Tibial artery (tissue), 4 donors: ENCODE results near the gene PSMA3.
A peak's percentile ranks its signal among the peaks of the same experiment; 100 is the strongest.

Experiments used
- DNase-seq, 2 donors: peaks; one replicate each; pipeline ENCODE4 v3.0.0-alpha.2; 2019
- H3K27ac ChIP-seq, 2 donors: fragments of 200-600 bp; sonication (generic) in 1 of 2; 1 replicate in 1 of 2; 2 replicates in 1 of 2; pipeline ENCODE4 v1.5.1; 2018 to 2019; ENCODE audit warnings: mild to moderate bottlenecking in 1 of 2
- H3K27me3 ChIP-seq, 2 donors: fragments of 200-600 bp; sonication (generic) in 1 of 2; one replicate each; pipeline versions ENCODE4 v1.5.1 to v1.6.0; 2016 to 2019
- H3K36me3 ChIP-seq, 3 donors: fragments of 200-600 bp; sonication (generic) in 2 of 3; one replicate each; pipeline ENCODE4 v1.5.1; 2016 to 2019; ENCODE audit warnings: mild to moderate bottlenecking in 2 of 3
- H3K4me1 ChIP-seq, 4 donors: fragments of 200-600 bp; sonication (generic) in 2 of 4; 1 replicate in 3 of 4; 2 replicates in 1 of 4; pipeline ENCODE4 v1.5.1; 2016 to 2019
- H3K4me3 ChIP-seq, 2 donors: fragments of 200-600 bp; sonication (generic) in 1 of 2; 1 replicate in 1 of 2; 2 replicates in 1 of 2; pipeline ENCODE4 v1.5.1; 2018 to 2019; ENCODE audit warnings: mild to moderate bottlenecking in 2 of 2
- H3K9me3 ChIP-seq, 3 donors: fragments of 200-600 bp; sonication (generic) in 1 of 3; one replicate each; pipeline ENCODE4 v1.5.1; 2016 to 2019
- CTCF ChIP-seq, 2 experiments: fragments of 200-600 bp in 1 of 2; fragments of 450-650 bp in 1 of 2; IDR thresholded peaks; one replicate each; pipeline ENCODE4 v1.5.1; 2017 to 2019; ENCODE audit warnings: antibody characterized with exemption in 2 of 2, mild to moderate bottlenecking in 1 of 2, moderate library complexity in 1 of 2
- intact Hi-C: fragments of 100-400 bp; cut with DNase I; formaldehyde crosslinking; loops from one replicate; pipeline ENCODE4 v1.15.0; 2023; ENCODE audit warnings: low total_unique reads

PSMA3 gene

DNA sequence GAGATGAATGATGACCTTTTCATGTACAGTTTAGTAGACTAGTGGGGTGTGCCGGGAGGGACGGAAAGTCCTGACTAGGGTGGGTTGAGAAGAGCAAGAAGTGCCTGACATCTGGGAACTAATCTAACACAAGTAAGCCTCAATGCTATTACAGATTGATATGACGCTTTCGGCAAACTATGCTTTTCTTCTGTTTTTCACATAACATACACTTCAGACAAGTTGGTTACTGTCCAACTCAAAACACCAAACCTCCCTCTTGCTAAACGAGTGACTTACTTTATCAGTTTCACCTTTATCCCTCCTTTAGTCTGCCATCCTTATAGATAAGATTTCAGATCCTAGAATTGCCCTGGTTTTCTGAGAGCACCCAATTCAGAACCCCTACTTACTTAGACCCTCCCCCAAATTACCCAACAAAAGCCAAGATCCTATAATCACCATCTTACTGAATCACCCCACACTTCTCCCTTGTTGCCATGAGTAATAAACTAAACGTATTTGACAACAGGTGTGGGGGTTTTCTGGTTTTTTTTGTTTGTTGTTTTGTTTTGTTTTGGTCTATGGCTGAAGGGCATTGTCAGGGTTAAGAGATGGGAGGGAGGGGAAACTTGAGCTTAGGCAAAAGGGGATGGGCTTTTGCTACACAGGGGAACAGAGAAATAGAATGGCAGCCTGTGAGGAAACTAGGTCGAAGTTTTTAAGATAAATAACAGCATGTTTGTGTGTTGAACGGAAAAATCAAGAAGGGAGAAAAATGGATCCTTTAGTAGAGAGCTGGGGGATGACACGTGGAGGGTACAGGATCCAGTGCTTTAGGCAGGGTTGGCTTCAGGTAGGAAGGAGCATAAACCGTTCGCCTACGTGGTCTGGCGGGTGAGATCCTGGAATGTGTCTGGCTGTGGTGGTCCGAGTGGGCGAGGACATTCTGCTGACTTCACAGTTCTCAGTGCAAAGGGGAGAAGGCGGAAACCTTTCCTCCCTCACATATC, 6.1 kb upstream of the PSMA3 start:
- intact Hi-C loops, result no loop called here
- peak overlapping the region; percentile 76 to 85 for H3K27ac ChIP-seq
- no peak for TF ChIP-seq CTCF (IDR thresholded peaks at IDR 0.05)
- no peaks in the 10 kb centered on the region for H3K9me3 ChIP-seq
- peak in 1 of 2 donors; percentile 42 for DNase-seq
- H3K4me1 ChIP-seq, result peaks cover 0 to 12% (median 2%) of the 10 kb centered on the region in 4 donors
- no peaks in the 10 kb centered on the region for H3K27me3 ChIP-seq
- H3K4me3 ChIP-seq, result peak overlapping the region; percentile 56 to 59
- peaks cover 0 to 15% (median 4%) of the 10 kb centered on the region in 3 donors for H3K36me3 ChIP-seq

DNA sequence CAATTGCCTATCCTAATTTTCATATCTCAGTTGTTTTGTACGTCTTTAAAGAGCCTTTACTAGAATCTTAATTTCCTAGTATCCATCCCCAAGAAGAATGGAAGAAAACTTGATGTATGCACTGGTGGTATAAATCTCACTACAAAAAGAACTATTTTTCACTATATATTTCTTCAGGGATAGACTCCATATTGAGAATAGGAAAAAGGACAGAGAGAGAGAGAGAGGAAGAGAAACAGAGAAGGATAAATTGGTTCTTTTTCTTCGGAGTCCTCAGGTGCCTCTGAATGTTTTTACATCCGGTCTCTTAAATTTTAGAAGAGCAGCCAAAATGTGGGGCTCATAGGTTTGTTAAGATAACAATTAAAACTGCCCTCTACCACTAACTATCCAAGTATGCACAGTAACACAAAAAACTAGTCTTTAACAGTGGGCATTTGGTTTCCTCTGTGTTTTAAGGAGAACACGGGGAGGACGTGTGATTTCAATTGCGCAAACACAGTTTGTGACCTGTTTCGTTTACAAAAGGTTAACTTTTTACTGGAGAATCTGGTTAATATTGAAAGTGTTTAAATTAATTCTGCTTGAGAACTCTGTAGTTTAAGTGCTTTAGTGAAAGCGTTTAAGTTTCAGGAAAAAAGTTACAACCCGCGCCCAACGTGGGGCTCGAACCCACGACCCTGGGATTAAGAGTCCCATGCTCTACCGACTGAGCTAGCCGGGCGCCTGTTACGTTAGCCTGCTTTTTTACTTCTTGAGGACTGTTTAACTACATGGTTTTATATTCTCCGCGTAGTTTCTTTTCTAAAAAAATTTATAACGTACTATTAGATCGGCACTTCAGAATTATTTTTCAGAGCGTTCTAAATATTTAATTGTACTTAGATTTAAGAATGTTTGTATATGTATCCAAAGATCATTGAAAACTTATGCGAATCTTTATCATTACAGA, 5.1 kb upstream of the PSMA3 start:
- peak overlapping the region; percentile 56 to 59 for H3K4me3 ChIP-seq
- H3K27me3 ChIP-seq, result no peaks in the 10 kb centered on the region
- peak overlapping the region; percentile 76 to 85 for H3K27ac ChIP-seq
- H3K36me3 ChIP-seq, result peaks cover 0 to 6% (median 3%) of the 10 kb centered on the region in 3 donors
- peaks cover 0 to 15% (median 2%) of the 10 kb centered on the region in 4 donors for H3K4me1 ChIP-seq
- H3K9me3 ChIP-seq, result no peaks in the 10 kb centered on the region
- intact Hi-C loops, result loop anchor here (5.0 kb wide), 1 partner anchor 58 kb away; the partner anchor contains the start of gene ARID4A
- peak; percentile 65 to 78 for DNase-seq
- TF ChIP-seq CTCF (IDR thresholded peaks at IDR 0.05), result no peak

DNA sequence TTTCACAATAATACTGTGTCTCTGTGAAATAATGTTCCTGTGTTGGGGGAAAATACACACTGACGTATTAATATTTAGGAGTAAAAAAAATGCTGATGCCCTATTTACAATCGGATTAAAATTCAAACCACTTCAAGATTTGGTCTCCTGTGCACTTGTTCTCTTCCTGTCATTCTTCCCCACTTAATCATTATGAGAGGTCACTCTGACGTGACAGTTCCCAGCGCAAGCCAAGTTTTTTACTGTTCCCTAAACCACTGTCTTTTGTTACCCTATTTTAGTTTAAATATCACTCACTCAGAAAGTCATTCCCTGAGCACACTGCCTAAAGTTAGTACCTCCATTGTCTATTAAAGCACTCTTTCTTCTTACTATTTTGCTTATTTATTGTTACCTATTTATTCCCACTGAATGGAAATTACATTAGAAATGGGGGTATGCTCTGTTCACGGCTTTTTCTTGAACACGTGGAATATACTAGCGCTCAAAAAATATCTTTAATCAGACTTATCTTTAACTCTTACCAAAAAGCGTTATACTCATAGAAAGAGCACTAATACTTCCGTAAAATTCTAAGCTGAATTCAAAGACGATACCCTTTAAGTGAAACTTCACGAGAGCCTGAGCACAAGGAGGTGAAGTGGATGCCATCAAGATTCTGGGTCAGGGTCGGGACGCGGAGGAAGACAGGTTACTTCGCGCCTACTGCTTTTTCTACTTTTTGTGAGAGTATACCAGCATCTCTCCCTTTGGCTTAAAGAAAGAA, 670 bp upstream of the PSMA3 start:
- Histone ChIP-seq H3K4me1 (peaks cover 0 to 27% (median 18%) of the 10 kb centered on the region in 4 donors), H3K36me3 (peaks cover 2 to 10% (median 4%) of the 10 kb centered on the region in 3 donors), H3K9me3 (no peaks in the 10 kb centered on the region), H3K27ac (peak overlapping the region; percentile 92 to 93), H3K4me3 (peak overlapping the region; percentile 77 to 80), H3K27me3 (no peaks in the 10 kb centered on the region)
- no peak for TF ChIP-seq CTCF (IDR thresholded peaks at IDR 0.05)
- intact Hi-C loops, result loop anchor here (5.0 kb wide), 1 partner anchor 53 kb away; the partner anchor contains the start of gene ARID4A
- peak in 1 of 2 donors; percentile 59 for DNase-seq

DNA sequence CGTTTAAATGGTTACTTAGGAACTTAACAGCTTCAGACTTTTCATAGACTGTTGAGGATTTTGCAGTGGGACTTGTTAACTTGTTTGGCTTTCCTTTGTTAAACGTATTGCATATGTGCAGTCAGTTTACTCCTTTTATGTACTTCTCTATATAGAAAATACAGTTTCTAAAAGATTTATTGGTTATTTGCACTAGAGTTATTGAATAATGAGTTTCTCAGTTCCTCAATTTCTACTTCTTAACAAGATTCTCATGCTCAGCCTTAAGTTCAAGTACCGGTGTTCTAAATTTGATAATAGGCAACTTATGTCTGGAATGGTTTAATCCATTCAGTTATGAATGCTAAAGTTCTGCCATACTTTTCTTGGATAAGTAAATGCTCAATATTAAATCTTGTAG, 919 bp downstream of the PSMA3 start:
- Histone ChIP-seq H3K27me3 (no peaks in the 10 kb centered on the region), H3K4me3 (peak overlapping the region; percentile 77 to 80), H3K4me1 (peaks cover 0 to 27% (median 19%) of the 10 kb centered on the region in 4 donors), H3K9me3 (no peaks in the 10 kb centered on the region), H3K36me3 (peaks cover 13 to 26% (median 19%) of the 10 kb centered on the region in 3 donors), H3K27ac (peak overlapping the region; percentile 92 to 93)
- TF ChIP-seq CTCF (IDR thresholded peaks at IDR 0.05), result no peak
- DNase-seq, result no peak
- intact Hi-C loops, result no loop called here
